Lung microvascular endothelial cell (primary cell): Measurements from ENCODE around the gene KCNH3. TPM values are rescaled to one million over a fixed set of nuclear protein-coding genes. Genes with fewer than 3 reads are reported as not detected.

Experiments
- DNase-seq, 2 donors: peaks; one replicate each; pipeline versions ENCODE4 v3.0.0 to v3.0.0-alpha.2; 2010; ENCODE audit warnings: low read depth in 2 of 2
- total RNA-seq: library from RNA; depleted of rRNA; stranded (reverse); fragments of >200 nt; gene quantifications from 2 replicates; pipeline ENCODE4 v1.2.1, GENCODE V29; 2014

The KCNH3 gene
- total RNA-seq, 1 donor from 2014 or later, result not detected

- no peak for DNase-seq
These were observed 7.0 kb downstream of the KCNH3 start for GRCh38 chr12:49545815-49546214.

GRCh38 chr12:49546481-49546880 lies 7.7 kb downstream of the KCNH3 start:
- no peak for DNase-seq

- no peak for DNase-seq
These were observed 8.4 kb downstream of the KCNH3 start for GRCh38 chr12:49547090-49547690.

DNA sequence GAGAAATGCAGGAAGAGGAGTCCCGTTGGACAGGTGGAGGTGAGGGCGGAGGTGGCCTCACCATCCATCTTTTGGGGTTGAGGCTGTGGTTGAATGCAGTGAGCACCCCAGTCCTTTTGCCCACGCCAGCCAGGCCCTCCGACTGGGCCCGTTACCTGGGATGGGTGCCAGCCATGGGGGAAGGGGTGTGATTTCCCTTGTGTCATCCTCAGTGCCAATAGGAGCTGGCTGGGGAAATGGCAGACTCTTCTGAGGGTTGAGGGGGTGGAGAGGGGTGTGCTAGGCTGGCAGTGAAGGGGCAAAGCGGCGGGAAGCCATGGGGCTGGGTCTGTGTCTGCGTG lies 9.6 kb downstream of the KCNH3 start:
- no peak for DNase-seq

- DNase-seq, result peak; percentile 17 to 30
These were observed 10.2 kb downstream of the KCNH3 start for GRCh38 chr12:49548822-49549648.

GRCh38 chr12:49549735-49550692 lies 11.2 kb downstream of the KCNH3 start:
- DNase-seq, result no peak

GRCh38 chr12:49550693-49551252 lies 11.9 kb downstream of the KCNH3 start:
- DNase-seq, result no peak

DNA sequence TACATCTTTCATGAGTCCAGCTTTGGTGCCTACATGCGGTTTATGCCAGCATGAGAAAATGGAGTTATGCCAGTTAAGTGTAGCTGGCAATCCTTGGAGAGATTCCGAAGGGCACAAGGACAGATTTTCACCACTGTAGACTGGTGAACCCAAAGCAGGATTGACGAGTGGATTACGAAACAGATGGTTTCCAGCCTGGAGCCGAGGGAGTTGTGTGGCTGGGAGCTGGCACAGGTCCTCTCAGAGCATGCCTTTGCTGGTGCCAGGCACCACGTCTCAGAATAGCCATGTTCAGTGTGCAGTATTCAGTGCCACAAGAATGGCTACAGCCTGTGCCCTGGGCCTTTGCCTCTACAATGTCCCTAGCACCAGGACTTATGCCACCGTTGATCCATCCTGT lies 13.2 kb downstream of the KCNH3 start:
- no peak for DNase-seq

DNA sequence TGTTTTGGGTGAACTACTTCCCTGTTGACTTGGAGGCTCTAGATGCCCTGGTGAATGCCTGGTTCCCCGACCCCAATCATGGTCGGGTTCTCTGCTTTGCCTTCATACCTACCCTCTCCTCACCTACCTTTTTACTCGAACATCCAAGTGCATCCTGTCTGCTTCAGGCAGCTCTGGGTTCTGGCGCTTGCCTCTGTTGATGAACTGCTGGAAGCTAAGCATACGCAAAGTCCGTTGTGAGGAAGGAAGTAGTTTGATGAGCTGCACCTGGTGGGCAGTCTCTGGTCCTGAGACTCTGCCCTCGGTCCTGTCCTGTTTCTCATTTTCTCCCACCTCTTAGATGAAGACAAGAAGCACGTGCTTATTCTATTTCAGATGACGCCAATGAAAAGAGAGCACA lies 13.6 kb downstream of the KCNH3 start:
- DNase-seq, result no peak

GRCh38 chr12:49552899-49553298 lies 14.1 kb downstream of the KCNH3 start:
- DNase-seq, result no peak

- peak; percentile 44 to 45 for DNase-seq
These were observed 14.8 kb downstream of the KCNH3 start for GRCh38 chr12:49553512-49554088.

GRCh38 chr12:49554266-49554665 lies 15.4 kb downstream of the KCNH3 start:
- no peak for DNase-seq

GRCh38 chr12:49555631-49556390 lies 17.0 kb downstream of the KCNH3 start:
- no peak for DNase-seq

DNA sequence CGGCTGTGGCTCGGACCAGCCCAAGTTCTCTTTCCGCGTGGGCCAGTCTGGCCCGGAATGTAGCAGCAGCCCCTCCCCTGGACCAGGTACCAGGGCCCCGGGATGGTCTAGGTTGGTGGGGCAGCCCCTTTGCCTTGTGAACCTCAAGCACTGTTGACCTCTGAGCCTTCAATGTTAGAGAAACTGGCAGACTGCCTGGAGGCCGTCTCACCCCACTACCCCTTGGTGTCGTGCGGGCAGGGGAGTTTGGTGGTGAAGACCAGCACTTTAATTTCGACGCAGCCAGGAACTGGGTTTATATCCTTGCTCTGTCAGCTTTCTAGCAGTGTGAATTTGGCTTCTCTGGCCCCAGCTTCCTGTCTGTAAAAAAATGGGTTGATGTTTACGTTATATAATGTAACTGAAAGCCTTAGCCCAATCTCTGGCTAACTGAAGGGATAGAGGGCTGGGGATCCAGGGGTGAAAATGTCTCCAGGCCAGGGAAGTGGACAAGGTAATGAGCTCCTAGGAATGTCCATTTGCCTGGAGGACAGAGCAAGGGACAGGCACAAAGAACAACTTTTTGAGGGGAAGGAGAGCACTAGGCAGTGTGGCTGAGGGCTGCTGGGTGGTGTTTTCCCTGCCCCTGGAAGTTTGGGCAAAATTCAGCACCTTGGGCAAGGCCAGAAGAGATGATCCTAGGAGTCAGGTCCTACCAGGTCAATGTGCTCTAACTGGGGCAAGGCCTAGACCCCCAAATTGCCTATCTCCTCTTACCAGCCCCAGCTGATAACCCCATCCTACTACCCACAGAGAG lies 17.8 kb downstream of the KCNH3 start:
- DNase-seq, result no peak

- no peak for DNase-seq
These were observed 18.5 kb downstream of the KCNH3 start for GRCh38 chr12:49557187-49557916.

- DNase-seq, result no peak
These were observed 19.0 kb downstream of the KCNH3 start for GRCh38 chr12:49557917-49558215.

GRCh38 chr12:49558526-49558925 lies 19.7 kb downstream of the KCNH3 start:
- DNase-seq, result no peak

DNA sequence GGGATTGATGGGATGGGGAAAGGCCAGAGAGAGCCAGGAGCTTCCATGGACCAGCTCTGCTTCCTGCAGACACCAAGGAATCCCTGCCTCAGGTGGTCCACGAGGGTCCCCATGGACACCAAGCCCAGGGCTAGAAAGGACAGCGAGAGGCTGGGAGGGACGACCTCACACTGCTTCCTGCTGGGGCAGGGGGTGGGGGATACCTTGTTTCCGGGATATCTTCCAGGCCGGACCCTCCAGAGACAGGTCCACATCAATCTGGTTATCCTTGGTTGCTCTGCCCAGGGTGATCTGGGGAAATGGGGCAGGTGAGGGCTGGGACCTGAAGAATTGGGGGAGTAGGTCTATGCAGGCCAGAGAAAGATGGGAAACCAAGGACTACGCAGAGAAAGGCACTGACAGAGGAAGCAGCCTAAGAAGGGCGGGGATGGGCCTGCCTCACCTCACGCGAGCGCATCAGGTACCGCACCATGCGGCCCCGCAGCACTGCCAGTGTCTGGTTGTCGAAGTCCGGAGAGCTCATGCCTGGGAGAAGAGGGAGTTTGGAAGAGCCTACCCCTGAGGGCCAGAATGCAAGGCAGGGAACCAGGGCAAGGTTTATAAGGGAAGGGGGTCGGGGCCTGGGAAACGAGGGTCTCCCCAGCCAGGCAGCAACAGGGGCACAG lies 20.3 kb downstream of the KCNH3 start:
- DNase-seq, result no peak

DNA sequence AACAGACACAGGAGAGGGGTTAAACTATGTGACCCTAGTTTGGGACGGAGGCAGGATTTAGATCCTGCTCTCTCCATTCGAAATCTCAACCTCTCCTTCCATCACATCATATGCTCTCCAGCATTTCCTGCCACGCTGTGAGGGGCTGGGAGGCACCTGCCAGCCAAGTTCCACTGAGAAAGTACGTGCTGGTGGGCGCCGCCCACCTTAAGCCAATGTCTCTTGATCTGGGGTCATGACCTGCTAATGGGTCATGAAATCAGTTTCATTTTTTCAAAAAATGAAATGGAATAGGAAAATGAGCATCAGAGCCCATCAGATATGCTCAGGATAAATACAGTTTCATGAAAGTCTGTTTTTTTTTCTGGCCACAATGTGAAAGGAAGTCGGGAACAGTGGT lies 21.9 kb downstream of the KCNH3 start:
- DNase-seq, result peak in 1 of 2 donors; percentile 38
